Measurements from ENCODE around the gene ASPHD1.
"Not testable (repeated sequence)": the region's sequence is repeated elsewhere in the genome, so short reads cannot be mapped to it uniquely, and the experiment has no call there.

Gene ASPHD1

DNA sequence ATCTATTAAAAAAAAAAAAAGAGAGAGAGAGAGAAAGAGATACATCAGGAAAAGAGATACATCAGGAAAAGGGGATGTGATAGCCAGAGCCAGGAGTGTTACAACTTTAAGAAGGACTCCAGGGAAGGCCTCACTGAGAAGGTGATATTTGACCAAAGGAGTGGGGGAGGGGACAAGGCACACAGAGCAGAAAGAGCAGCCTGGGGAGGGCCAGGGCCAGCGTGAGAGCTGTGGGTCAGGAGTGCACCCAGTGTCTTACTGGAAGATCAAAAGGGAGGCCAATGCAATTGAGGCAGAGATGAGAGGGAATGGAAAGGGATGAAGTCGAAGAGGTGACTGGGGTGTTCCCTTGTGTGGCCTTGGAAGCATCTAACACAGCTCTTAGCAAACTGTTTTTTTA, 7.7 kb downstream of the ASPHD1 start:
- DNase-seq (ENCODE audit: low read depth in 2 of 2): no peak

DNA sequence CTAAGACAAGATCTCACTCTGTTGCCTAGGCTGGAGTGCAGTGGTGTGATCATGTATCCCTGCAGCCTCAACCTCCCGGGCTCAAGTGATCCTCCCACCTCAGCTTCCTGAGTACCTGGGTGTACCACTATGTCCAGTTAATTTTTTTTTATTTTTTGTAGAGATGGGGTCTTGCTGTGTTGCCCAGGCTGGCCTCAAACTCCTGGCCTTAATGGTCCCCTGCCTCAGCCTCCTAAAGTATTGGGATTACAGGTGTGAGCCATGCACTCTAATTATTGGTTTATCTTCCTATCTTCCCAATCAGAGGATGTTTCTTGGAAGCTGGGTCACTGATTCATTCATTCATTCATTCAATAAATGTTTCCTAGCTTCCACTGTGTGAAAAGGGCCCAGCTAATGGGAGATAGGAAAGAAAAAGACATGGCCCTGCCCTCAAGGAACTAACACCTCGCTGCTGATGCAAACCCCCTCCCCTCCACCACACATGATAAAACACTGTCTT, 8.5 kb downstream of the ASPHD1 start:
- DNase-seq (ENCODE audit: low read depth in 2 of 2): no peak

DNA sequence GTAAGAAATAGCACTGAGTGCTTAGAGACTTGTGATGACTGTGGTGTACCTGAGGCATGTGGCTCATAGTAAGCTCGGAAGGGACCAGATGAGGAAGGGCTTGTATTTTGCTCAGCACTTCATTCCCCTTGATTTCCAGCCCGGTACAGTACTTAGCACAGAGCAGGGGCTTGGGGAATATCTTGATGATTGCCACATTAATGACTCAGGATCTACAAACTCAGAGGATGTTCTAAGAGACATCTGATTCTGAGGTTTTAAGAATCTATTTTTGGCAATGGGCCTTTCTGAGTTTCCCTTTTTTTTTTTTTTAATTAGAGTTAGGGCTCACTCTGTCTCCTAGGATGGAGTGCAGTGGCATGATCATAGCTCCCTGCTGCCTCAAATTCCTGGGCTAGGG, 9.1 kb downstream of the ASPHD1 start:
- no peak for DNase-seq (ENCODE audit: low read depth in 2 of 2)

DNA sequence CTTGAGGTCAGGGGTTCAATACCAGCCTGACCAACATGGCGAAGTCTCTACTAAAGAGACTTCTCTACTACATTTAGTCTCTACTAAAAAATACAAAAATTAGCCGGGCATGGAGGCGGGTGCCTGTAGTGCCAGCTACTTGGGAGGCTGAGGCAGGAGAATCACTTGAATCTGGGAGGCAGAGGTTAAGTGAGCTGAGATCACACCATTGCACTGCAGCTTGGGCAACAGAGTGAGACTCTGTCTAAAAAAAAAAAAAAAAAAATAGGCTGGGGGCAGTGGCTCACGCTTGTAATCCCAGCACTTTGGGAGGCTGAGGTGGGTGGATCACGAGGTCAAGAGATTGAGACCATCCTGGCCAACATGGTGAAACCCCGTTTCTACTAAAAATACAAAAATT, 9.6 kb downstream of the ASPHD1 start:
- DNase-seq (ENCODE audit: low read depth in 2 of 2): not testable (repeated sequence)

DNA sequence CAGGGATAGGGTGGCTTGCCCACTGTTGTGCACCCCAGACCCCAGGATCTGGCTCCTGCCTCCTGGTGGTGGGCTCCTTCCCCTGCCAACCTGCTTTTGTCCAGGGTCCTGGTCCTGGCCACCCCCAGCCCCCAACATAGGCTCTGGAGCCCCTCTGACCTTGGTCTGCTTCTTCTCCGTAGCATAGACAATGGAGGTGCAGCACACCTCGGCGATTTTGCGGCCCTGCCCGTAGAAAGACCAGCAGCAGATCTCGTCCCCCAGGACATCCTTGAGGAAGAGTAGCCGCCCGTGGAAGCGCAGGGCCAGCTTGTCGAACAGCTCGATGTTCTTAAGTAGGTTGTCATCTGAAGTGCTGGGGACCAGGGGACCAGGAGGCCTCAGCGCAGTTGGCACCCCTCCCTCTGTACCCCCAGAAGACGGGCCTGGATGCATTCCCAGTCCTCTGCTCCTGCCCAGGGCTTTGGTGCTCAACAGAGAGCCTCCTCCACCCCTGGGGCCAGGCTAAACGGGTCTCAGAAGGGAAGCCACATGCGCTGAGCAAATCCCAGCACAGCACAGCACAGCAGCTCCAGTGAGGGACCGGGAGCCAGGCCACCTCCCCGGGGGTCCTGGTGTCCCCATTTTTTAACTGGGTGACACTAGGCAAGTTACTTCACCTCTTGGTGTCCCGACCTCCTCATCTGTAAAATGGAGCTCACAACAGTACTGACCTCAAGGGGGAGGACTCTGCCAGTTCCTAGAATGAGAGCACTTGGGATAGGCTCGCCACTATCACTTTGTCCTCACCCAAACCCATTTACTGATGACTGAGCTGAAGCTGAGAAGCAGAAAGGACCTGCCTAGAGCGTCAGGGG, 10.8 kb downstream of the ASPHD1 start:
- DNase-seq (ENCODE audit: low read depth in 2 of 2): no peak

DNA sequence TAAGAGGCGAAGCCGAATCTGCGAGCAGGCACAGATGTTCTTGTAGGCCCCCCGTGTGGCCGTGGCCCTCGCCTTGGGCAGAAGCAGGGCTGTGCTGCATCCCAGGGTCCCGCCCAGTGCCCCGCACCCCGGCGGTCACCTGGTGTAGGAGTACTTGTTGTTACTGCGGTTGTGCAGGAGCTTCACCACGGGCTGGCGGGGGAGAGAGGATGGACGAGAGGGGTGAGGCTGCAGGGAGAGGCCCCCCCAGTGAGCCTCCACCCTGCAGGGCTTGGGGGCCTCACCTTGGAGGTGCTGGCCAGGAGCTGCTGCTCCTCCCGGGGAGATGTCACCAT, 11.4 kb downstream of the ASPHD1 start:
- no peak for DNase-seq (ENCODE audit: low read depth in 2 of 2)

DNA sequence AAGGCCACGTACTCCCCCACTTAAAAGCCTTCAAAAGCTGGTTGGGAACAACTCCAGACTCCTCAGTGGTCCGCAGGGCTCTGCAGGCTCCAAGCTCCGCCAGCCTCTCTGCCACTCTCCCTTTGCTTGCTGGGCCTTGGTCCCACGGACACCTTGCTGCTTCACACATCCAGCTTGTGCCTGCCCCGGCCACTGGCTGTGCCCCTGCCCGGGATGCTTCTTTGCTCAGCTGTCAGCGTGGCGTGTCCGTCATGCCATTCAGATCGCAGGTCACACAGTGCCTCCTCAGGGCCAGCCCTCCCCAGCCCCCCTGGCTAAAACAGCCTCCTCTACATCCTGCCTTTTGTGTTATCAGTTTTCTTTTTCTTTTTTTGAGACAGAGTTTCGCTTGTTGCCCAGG, 11.8 kb downstream of the ASPHD1 start:
- no peak for DNase-seq (ENCODE audit: low read depth in 2 of 2)

DNA sequence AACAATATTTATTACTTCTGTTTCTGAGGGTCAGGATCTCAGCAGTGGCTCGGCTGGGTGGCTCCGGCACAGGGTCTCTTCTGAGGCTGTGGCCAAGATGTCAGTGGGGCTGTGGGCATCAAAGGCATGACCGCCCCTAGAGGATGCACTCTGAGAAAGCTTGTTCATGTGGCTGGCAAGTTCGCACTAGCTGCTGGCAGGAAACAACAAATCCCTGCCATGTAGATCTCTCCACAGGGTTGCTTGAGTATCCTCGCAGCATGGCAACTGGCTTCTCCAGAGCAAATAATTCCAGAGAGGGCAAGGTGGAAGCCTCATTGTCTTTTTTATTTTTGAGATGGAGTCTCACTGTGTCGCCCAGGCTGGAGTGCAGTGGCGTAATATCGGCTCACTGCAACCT, 13.2 kb downstream of the ASPHD1 start:
- no peak for DNase-seq (ENCODE audit: low read depth in 2 of 2)

DNA sequence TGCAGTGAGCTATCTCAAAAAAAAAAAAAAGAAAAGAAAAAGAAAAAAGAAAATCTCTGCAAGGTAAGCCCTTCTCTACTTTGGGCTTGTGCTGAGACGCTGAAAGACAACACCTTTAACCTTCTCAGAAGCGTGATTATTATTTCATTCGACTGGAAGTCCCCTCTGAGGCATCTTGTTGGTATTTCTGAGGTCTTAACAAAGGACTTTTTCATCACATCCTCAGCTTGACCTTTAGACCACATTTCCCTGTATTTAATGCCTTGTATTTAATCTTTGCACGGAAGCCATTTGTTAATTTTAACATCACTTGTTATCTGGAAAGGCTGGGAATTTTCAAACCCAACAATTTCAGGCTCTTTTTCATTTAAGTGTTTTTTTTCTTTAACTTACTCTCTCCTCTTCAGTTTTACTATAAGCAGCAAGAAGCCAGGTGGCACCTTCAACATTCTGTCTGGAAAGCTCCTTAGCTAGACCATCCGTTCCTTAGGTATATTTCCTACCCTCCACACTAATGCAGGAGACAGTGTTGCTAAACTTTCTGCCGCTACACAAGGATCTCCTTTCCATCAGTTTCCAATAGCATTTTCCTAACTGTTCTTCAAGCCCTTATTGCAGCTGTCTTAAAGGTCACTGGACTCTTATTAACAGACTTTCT, 15.4 kb downstream of the ASPHD1 start:
- DNase-seq (ENCODE audit: low read depth in 2 of 2): no peak

DNA sequence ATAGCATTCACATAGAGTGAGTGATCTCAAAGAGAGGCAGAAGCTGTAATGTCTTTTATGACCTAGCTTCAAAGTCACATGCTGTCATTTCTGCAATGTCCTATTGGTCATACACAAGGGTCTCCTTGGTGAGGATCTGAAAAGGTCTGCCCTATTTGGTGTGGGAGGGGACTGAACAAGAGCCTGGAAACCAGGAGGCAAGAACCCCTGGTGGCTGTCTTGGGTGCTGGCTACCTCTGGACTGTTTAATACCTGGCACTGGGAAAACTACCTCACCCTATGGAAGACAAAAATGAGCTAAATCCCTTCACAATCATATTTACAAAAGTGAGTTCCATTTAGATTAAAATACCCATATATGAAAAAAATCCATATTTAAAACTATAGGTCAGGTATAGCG, 16.7 kb downstream of the ASPHD1 start:
- DNase-seq (ENCODE audit: low read depth in 2 of 2): no peak

DNA sequence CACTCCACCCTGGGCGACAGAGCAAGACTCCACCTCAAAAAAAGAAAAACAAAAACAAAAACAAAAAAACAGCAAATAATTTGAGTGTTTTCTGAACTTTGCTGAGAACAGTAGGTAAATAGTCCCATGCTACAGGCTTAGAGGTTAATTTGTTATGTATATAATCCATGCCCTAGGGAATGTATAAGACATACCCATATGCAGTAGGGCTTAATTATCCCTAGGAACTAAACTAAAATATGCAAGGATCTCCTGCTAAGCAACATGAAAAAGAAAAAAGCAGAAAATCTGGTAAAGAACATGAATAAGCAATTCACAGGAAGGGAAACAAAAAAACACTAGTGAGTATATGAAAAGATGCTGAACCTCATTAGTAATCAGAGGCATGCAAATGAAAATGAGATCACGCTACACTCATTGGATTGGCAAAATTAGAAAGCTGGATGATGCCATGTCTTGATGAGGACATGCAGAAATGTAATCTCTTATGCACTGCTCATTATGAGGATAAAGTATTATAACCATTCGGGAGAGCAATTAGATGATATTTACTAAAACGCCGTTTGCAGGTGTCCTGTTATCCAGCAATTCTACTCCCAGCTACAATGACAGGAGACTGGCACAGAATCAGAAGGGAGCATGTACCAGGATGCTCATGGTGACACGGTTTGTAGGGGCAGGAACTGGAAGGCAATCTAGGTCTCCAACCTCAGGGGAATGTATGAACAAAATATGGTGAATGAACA, 20.2 kb downstream of the ASPHD1 start:
- no peak for DNase-seq (ENCODE audit: low read depth in 2 of 2)

DNA sequence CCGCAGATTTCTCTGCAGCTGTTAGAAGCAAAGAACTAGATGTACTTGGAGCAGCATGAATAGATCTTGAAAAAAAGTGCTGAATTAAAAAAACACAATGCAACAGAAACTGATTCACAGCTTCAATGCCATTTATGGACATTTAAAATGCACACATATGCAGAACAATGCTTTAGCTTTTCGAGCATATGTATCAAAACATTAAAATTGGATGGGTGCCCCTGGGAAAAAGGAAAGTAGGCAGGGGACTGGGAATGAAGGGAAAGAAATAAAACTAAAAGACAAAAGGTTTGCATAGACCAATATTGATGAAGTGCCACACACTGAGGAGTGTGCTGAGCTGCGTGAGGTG, 20.7 kb downstream of the ASPHD1 start:
- DNase-seq (ENCODE audit: low read depth in 2 of 2): no peak

DNA sequence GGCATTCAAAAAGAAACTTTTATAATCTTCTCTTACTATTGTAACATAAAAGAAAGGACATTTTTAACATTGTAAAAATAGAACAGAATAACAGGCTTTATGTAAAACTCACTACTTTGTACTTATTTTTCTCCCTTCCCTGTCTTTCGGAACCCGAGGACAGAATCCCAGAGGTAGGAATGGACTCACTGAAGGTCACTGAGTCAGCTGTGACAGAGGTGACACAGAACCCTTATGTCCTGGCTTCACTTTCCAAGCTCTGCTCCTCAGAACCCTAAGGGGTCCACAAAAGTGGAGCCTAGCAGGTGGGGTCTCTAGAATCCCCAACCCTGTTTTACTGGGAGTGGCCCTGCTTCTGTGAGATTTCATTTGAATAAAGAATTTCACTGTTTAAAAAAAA, 22.0 kb downstream of the ASPHD1 start:
- DNase-seq (ENCODE audit: low read depth in 2 of 2): no peak

DNA sequence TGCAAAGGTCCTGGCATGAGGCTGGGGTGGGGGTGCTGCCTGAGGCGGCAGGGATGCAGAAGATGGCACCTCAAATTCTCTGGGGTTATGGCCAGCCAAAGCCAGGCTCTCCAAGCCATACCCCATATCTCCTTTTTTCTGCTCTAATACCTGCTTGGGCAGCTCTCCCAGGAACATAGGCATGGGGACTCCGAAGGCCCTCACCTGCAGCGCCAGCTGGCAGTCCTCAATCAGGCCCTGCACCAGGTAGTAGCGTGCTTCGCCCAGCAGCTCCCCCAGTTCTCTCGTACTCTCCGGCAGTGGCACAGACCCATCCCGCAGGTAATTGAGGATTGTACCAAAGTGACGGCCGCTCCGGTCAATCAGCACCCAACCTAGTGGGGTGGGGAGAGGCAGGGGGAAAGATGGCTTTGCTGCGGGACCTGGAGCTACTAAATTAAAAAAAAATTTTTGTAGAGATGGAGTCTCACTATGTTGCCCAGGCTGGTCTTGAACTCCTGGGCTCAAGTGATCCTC, 22.8 kb downstream of the ASPHD1 start:
- DNase-seq (ENCODE audit: low read depth in 2 of 2): no peak

DNA sequence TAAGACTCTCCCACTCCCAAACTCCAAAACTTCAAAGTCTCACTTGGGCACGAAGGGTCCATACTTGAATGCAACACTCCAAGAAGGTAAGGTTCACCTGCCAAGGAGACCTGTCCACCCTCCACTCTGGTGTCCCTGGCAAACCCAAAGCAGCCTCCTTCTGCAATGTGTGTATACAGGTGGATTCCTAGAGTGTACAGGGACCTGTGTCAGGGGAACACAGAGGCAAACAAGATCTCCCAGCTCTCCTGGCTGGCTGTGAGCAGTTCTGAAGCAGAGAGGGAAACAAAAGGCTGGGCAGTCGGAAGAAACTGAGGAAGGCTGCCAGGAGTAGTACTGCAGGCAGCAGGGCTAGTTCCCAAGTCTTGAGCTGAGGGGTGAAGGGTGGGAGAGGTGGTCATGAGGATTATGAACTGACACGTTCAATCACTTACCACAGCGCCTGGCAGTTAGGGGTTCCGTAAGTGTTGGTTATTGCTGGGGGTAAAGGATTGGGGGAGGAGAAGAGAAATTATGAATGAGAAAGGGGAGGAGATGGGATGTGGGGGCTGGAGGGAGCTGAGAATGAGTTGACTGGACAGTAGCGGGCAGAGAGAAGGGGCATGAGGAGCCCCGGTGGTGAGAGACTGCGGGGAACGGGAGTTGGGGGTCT, 24.9 kb downstream of the ASPHD1 start:
- DNase-seq (ENCODE audit: low read depth in 2 of 2): no peak

DNA sequence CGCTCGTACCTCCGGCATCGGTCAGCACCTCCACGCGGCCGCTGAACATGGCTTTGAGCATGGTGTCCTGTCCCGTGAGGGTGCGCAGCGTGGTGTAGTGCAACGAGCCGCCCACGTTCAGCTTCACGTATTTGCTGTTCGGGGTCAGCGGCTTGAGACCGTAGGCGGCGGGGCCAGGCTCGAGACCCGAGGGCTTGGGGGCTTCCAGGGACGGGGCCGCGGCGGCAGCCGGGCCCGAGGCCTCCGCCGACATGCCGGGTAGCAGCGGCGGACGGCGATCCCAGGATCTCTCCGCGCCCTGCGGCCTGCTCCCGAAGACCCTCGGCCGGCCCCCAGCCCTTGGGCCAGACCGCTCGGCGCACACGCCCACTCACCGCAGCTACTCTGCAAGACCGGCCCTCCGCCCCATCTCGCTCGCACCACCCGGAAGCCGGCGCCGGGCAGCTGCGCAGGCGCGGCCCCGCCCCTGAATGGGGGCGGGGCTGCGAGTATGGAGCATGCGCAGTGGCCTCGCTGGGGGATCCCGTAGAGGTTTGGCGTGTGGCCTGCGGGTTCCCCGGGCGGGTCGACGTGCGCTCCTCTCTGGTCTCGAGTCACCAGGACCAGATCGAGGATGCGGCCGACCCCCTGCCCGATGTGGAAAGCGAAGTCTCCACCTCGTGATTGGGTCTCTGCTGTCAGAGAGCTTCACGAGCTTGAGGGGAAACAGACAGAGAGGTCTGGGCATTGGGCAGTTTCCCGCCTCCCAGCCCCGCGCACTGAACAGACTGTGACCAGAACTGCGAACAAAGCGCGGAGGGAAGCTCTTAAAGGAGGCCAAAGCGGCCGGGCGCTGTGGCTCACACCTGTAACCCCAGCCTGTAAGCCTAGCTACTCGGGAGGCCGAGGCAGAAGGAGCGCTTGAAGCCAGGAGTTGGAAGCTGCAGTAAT, 25.8 kb downstream of the ASPHD1 start, which contains the start of gene KCTD13:
Gene KCTD13 (minus strand): TSS at position 446 of the 930 bp plus-strand sequence. CDS start 193 bp downstream, at position 253.
- DNase-seq (ENCODE audit: low read depth in 2 of 2): peak; percentile 82

DNA sequence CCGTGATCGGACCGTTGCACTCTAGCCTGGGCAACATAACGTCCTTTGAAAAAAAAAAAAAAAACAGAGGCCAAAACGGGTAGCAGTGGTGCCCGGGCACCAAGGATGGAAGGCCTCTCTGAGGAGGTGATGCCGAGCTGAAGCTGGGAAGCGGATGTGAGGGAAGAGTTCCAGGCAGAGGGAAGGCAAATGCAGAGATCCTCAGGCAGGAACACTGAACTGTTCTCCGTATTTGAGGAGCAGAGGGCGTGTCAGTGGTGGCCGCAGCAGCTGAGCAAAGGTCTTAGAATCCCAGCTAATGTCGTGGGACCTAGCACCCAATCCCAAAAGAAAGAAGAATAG, 26.4 kb downstream of the ASPHD1 start:
- no peak for DNase-seq (ENCODE audit: low read depth in 2 of 2)

DNA sequence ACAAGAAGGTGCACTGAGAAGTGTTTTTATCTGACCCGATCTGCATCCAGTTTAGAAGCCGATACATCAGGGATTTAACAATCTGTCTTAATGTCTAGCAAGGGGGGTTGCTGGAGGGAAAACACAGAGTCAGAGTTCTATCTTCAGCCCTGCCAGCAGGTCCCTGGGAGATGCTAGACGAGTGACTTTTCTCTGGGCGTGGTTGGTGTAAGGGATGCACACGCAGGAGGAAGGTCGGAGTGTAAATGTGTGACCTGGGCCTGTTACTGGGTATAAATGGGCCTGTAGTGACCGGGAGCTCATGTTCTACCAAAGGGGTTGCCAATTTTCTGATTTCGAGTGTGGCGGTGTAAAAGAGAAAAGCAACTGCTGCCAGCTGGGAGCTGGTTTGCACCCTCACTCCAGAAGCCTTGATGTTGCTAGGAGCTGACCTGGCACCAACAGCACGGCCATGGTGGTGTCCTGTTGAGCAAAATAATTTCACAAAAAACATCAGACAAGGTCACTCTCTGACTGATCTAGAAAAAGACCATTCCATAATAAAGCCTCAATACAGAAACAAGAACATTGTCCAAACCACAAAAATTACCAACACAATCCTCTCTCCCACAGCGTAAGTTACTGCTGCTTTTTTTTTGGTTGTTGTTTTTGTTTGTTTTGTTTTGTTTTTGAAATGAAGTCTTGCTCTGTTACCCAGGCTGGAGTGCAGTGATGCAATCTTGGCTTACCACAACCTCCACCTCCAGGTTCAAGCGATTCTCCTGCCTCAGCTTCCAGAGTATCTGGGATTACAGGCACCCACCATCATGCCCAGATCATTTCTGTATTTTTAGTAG, 27.0 kb downstream of the ASPHD1 start:
- no peak for DNase-seq (ENCODE audit: low read depth in 2 of 2)

DNA sequence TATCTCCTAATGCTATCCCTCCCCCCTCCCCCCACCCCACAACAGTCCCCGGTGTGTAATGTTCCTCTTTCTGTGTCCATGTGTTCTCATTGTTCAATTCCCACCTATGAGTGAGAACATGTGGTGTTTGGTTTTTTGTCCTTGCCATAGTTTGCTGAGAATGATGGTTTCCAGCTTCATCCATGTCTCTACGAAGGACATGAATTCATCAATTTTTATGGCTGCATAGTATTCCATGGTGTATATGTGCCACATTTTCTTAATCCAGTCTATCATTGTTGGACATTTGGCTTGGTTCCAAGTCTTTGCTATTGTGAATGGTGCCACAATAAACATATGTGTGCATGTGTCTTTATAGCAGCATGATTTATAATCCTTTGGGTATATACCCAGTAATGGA, 31.5 kb downstream of the ASPHD1 start:
- DNase-seq (ENCODE audit: low read depth in 2 of 2): not testable (repeated sequence)

DNA sequence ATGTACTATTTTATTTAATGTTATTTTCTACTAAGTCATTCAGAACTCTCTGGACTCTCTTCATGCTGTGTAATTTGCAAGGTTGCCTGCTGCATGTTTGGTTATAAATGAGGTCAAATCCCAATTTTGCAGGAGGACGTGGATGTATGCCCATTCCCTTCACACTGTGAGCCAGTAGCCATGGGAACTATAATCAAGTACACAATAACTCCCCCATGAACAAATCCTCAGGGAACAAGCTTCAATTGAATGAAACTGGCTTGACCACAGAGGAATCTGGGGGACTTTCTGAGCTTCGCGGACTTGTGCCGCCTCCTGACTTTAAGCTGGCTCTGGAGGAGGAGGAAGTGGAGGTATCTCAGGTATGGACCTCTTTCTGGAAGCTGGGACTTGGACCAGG, 40.4 kb downstream of the ASPHD1 start:
- DNase-seq (ENCODE audit: low read depth in 2 of 2): no peak
